ENCODE measurements around the gene XPOT.

- TF ChIP-seq CTCF (IDR thresholded peaks at IDR 0.05) (no peak), POLR2AphosphoS5 (IDR thresholded peaks at IDR 0.05) (no peak)
Observed at GRCh38 chr12:64478661-64479060, 74.5 kb downstream of the XPOT start.

Data from esophagus muscularis mucosa (tissue), 3 donors.